HCT116 (cell line): Measurements from ENCODE around the gene WWOX. TPM values are rescaled to one million over a fixed set of nuclear protein-coding genes. Genes with fewer than 3 reads are reported as not detected.

Experiments
- ATAC-seq: fragments of 200-7000 bp; cut with Tn5 transposase; 2 replicates; pipeline ENCODE4 v1.9.1; 2020; ENCODE audit warnings: mild to moderate bottlenecking, moderate library complexity
- BruUV-seq: library from RNA; stranded (reverse); fragments of 400-500 nt; replicated peaks from 2 replicates; lab custom pipeline; 2021; lab: Mats Ljungman, UMichigan
- CTCF ChIA-PET: fragments of 300-600 bp; sonication (Branson Sonifier 250); formaldehyde crosslinking; loops from one replicate; lab custom pipeline; 2021; ENCODE audit warnings: antibody characterized with exemption; lab: Charles Lee
- POLR2A ChIA-PET: fragments of 300-600, 350-600 bp; sonication (Branson Sonifier 250); formaldehyde crosslinking; loops from one replicate; lab custom pipeline; 2021; ENCODE audit warnings: antibody characterized with exemption; lab: Charles Lee
- RAD21 ChIA-PET, 2 experiments: fragments of 300-600 bp; sonication (Branson Sonifier 250); formaldehyde crosslinking; loops; one replicate each; lab custom pipeline; 2023; ENCODE audit warnings: low total read pairs in 2 of 2; ENCODE audit not compliant: uncharacterized antibody in 2 of 2, unreplicated experiment in 2 of 2, low non-redundant PET in 1 of 2; lab: Charles Lee
- DNase-seq: peaks from one replicate; pipeline ENCODE4 v3.0.0-alpha.2; 2010; ENCODE audit warnings: low read depth, low spot score
- H2AFZ ChIP-seq: fragments of 200-600 bp; shearing (Covaris generic), sonication (generic); 2 replicates; pipeline ENCODE4 v1.6.1; 2017; ENCODE audit warnings: low read depth, mixed run types, mixed read lengths, antibody characterized with exemption, low read length; ENCODE audit not compliant: poor library complexity, severe bottlenecking
- H3K27ac ChIP-seq: 2 replicates; pipeline ENCODE4 v1.5.1; 2012; ENCODE audit warnings: low read depth, low read length
- H3K27me3 ChIP-seq: fragments of 200-600 bp; sonication (generic); 2 replicates; pipeline ENCODE4 v1.6.1; 2016; ENCODE audit warnings: mixed run types, low read length, mixed read lengths; ENCODE audit not compliant: insufficient read depth
- H3K36me3 ChIP-seq, 2 experiments: fragments of 200-500 bp in 1 of 2; fragments of 200-600 bp in 1 of 2; sonication (Bioruptor generic) in 1 of 2; sonication (generic) in 1 of 2; 2 replicates each; pipeline versions ENCODE4 v1.5.1 to v1.6.1; 2014 to 2016; ENCODE audit warnings: low read length in 2 of 2, inconsistent platforms in 1 of 2, mixed read lengths in 1 of 2, mixed run types in 1 of 2; ENCODE audit not compliant: insufficient read depth in 2 of 2, control insufficient read depth in 1 of 2
- H3K4me1 ChIP-seq, 2 experiments: fragments of 200-600 bp in 1 of 2; sonication (generic) in 1 of 2; 2 replicates each; pipeline versions ENCODE4 v1.5.1 to v1.6.1; 2012 to 2017; ENCODE audit warnings: low read length in 2 of 2, inconsistent platforms in 1 of 2, mild to moderate bottlenecking in 1 of 2, mixed read lengths in 1 of 2, mixed run types in 1 of 2, moderate library complexity in 1 of 2; ENCODE audit not compliant: insufficient read depth in 2 of 2, control insufficient read depth in 1 of 2
- H3K4me2 ChIP-seq: fragments of 200-600 bp; sonication (generic); 2 replicates; pipeline ENCODE4 v1.6.1; 2017; ENCODE audit warnings: mixed run types, low read length, mixed read lengths
- H3K4me3 ChIP-seq, 2 experiments: fragments of 200-600 bp in 1 of 2; sonication (generic) in 1 of 2; replicated peaks in 1 of 2; 2 replicates each; pipeline ENCODE4 v1.5.1; 2011 to 2016; ENCODE audit warnings: low read length in 2 of 2, control low read depth in 1 of 2, low read depth in 1 of 2, mild to moderate bottlenecking in 1 of 2, mixed read lengths in 1 of 2, mixed run types in 1 of 2
- H3K79me2 ChIP-seq: fragments of 200-600 bp; sonication (generic); 2 replicates; pipeline ENCODE4 v1.6.1; 2017; ENCODE audit warnings: mild to moderate bottlenecking, mixed run types, low read length, moderate library complexity, mixed read lengths; ENCODE audit not compliant: insufficient read depth
- H3K9ac ChIP-seq: fragments of 200-600 bp; sonication (generic); 2 replicates; pipeline ENCODE4 v1.6.1; 2016; ENCODE audit warnings: low read length, mixed read lengths
- H3K9me2 ChIP-seq: fragments of 200-600 bp; sonication (generic), shearing (Covaris generic); 2 replicates; pipeline ENCODE4 v1.6.1; 2017; ENCODE audit warnings: mixed run types, mild to moderate bottlenecking, moderate library complexity; ENCODE audit not compliant: insufficient read depth
- H3K9me3 ChIP-seq, 2 experiments: fragments of 200-500 bp in 1 of 2; fragments of 200-600 bp in 1 of 2; sonication (Bioruptor generic) in 1 of 2; sonication (generic) in 1 of 2; 2 replicates each; pipeline ENCODE4 v1.6.1; 2014 to 2017; ENCODE audit warnings: low read length in 2 of 2, mixed read lengths in 2 of 2, inconsistent platforms in 1 of 2, low read depth in 1 of 2, mild to moderate bottlenecking in 1 of 2, mixed run types in 1 of 2, moderate library complexity in 1 of 2; ENCODE audit not compliant: control insufficient read depth in 1 of 2, insufficient read depth in 1 of 2
- H4K20me1 ChIP-seq: fragments of 200-600 bp; sonication (generic), shearing (Covaris generic); 2 replicates; pipeline ENCODE4 v1.6.1; 2017; ENCODE audit warnings: mixed run types, mild to moderate bottlenecking, moderate library complexity; ENCODE audit not compliant: insufficient read depth
- CEBPB ChIP-seq: IDR thresholded peaks from 2 replicates; pipeline ENCODE4 v1.6.1; 2012; ENCODE audit warnings: low read depth
- EZH2 ChIP-seq: fragments of 200-600 bp; sonication (generic); IDR thresholded peaks from 2 replicates; pipeline ENCODE4 v1.6.1; 2017; ENCODE audit warnings: antibody characterized with exemption, mixed run types
- EZH2phosphoT487 ChIP-seq: fragments of 200-600 bp; IDR thresholded peaks from 2 replicates; pipeline ENCODE4 v1.6.1; 2018; ENCODE audit warnings: antibody characterized with exemption, borderline replicate concordance
- FOSL1 ChIP-seq: IDR thresholded peaks from 2 replicates; pipeline ENCODE4 v1.6.1; 2012; ENCODE audit warnings: low read depth
- JUND ChIP-seq: IDR thresholded peaks from 2 replicates; pipeline ENCODE4 v1.6.1; 2012
- POLR2AphosphoS5 ChIP-seq: IDR thresholded peaks from 2 replicates; pipeline ENCODE4 v1.6.1; 2011; ENCODE audit warnings: mild to moderate bottlenecking, low read depth, low read length, moderate library complexity
- RAD21 ChIP-seq: IDR thresholded peaks from 2 replicates; pipeline ENCODE4 v1.6.1; 2012; ENCODE audit warnings: low read depth, mild to moderate bottlenecking
- SIN3A ChIP-seq: IDR thresholded peaks from 2 replicates; pipeline ENCODE4 v1.6.1; 2012; ENCODE audit warnings: low read depth
- SP1 ChIP-seq: IDR thresholded peaks from 2 replicates; pipeline ENCODE4 v1.6.1; 2012; ENCODE audit warnings: low read depth
- SRF ChIP-seq: IDR thresholded peaks from 2 replicates; pipeline ENCODE4 v1.6.1; 2012; ENCODE audit warnings: low read depth
- YY1 ChIP-seq: IDR thresholded peaks from 2 replicates; pipeline ENCODE4 v1.6.1; 2011; ENCODE audit warnings: low read length, low read depth, moderate library complexity, mild to moderate bottlenecking; ENCODE audit not compliant: insufficient replicate concordance; ENCODE audit errors: extremely low read depth
- ZFX ChIP-seq: fragments of 450-650 bp; IDR thresholded peaks from 2 replicates; pipeline ENCODE4 v1.6.1; 2017
- ZNF274 ChIP-seq: fragments of 200-500 bp; sonication (Bioruptor generic); IDR thresholded peaks from 2 replicates; pipeline ENCODE4 v1.6.1; 2014; ENCODE audit warnings: mild to moderate bottlenecking, low read depth, low read length, inconsistent platforms
- intact Hi-C: fragments of 100-400 bp; cut with micrococcal nuclease; formaldehyde crosslinking; loops from 2 replicates; pipeline ENCODE4 v1.10.0; 2022
- total RNA-seq: library from RNA; stranded (reverse); gene quantifications from one replicate; pipeline ENCODE4 v1.2.1, GENCODE V29; 2021; ENCODE audit not compliant: unreplicated experiment
- TF ChIP-seq, protein P1 (sequence below): IDR thresholded peaks from 2 replicates; pipeline ENCODE4 v1.6.1; 2011; ENCODE audit warnings: mild to moderate bottlenecking, low read length, moderate library complexity; ENCODE audit not compliant: insufficient replicate concordance; ENCODE audit errors: extremely low read depth
- TF ChIP-seq, protein P2 (sequence below), 3 experiments: fragments of 200-600 bp in 1 of 3; sonication (generic) in 1 of 3; IDR thresholded peaks in 2 of 3; conservative IDR thresholded peaks in 1 of 3; 2 replicates each; pipeline ENCODE4 v1.5.1; 2012 to 2017; ENCODE audit warnings: low read depth in 2 of 3, low read length in 2 of 3, antibody characterized with exemption in 1 of 3, borderline replicate concordance in 1 of 3, control low read depth in 1 of 3, mild to moderate bottlenecking in 1 of 3, mixed read lengths in 1 of 3, mixed run types in 1 of 3, moderate library complexity in 1 of 3; ENCODE audit not compliant: insufficient read depth in 1 of 3
- TF ChIP-seq, protein P3 (sequence below): IDR thresholded peaks from 2 replicates; pipeline ENCODE4 v1.6.1; 2012

WWOX gene
- total RNA-seq, 1 experiment from 2014 or later, result 13.7 TPM

DNA sequence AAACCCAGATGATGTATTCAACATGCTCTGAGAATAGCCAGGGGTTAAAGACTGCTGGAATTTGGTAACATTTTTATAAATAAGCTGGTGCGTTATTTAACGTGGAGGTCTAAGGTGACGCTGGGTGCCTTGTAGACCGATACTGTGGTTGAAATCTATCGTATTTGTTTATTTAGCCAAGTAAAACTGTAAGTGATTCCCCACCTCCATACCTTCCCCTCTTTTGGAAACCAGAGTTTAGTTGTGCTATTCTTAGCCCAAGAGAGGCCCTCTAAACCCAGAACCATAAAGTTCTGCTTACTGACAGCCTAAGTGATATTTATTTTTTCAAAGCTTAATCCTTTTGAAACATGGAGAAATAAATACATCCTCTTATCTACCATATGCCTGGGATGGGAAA, 744.5 kb downstream of the WWOX start:
- no TSS peak for BruUV-seq
- H3K9me2 ChIP-seq, result no peaks in the 10 kb centered on the region
- CTCF ChIA-PET, result no interaction called here

GRCh38 chr16:78844682-78845081, 745.2 kb downstream of the WWOX start:
- H4K20me1 ChIP-seq, result no peaks in the 10 kb centered on the region
- H3K9me2 ChIP-seq, result no peaks in the 10 kb centered on the region
- H3K4me2 ChIP-seq, result no peak overlapping the region
- H3K4me3 ChIP-seq, result no peak overlapping the region
- H3K79me2 ChIP-seq, result no peaks in the 10 kb centered on the region
- no peak for DNase-seq
- no peaks in the 10 kb centered on the region for H3K4me1 ChIP-seq
- no peaks in the 10 kb centered on the region for H3K36me3 ChIP-seq
- ChIA-PET CTCF (no interaction called here), RAD21 (no interaction called here), POLR2A (no interaction called here)
- no TSS peak for BruUV-seq
- TF ChIP-seq, protein P1, sequence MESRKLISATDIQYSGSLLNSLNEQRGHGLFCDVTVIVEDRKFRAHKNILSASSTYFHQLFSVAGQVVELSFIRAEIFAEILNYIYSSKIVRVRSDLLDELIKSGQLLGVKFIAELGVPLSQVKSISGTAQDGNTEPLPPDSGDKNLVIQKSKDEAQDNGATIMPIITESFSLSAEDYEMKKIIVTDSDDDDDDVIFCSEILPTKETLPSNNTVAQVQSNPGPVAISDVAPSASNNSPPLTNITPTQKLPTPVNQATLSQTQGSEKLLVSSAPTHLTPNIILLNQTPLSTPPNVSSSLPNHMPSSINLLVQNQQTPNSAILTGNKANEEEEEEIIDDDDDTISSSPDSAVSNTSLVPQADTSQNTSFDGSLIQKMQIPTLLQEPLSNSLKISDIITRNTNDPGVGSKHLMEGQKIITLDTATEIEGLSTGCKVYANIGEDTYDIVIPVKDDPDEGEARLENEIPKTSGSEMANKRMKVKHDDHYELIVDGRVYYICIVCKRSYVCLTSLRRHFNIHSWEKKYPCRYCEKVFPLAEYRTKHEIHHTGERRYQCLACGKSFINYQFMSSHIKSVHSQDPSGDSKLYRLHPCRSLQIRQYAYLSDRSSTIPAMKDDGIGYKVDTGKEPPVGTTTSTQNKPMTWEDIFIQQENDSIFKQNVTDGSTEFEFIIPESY, result no peak
- TF ChIP-seq SIN3A, result no peak
- no peak for TF ChIP-seq CEBPB
- TF ChIP-seq YY1, result no peak
- TF ChIP-seq ZFX, result no peak
- TF ChIP-seq, protein P2, sequence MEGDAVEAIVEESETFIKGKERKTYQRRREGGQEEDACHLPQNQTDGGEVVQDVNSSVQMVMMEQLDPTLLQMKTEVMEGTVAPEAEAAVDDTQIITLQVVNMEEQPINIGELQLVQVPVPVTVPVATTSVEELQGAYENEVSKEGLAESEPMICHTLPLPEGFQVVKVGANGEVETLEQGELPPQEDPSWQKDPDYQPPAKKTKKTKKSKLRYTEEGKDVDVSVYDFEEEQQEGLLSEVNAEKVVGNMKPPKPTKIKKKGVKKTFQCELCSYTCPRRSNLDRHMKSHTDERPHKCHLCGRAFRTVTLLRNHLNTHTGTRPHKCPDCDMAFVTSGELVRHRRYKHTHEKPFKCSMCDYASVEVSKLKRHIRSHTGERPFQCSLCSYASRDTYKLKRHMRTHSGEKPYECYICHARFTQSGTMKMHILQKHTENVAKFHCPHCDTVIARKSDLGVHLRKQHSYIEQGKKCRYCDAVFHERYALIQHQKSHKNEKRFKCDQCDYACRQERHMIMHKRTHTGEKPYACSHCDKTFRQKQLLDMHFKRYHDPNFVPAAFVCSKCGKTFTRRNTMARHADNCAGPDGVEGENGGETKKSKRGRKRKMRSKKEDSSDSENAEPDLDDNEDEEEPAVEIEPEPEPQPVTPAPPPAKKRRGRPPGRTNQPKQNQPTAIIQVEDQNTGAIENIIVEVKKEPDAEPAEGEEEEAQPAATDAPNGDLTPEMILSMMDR (IDR thresholded peaks at IDR 0.05 in 2 of 3, conservative IDR thresholded peaks at IDR 0.05 in 1 of 3; ENCODE audit: borderline replicate concordance in 1 of 3, insufficient read depth in 1 of 3, low read depth in 2 of 3, low read length in 2 of 3), result no peak
- no peak for TF ChIP-seq SP1
- TF ChIP-seq RAD21, result no peak
- TF ChIP-seq JUND, result no peak
- no peak for TF ChIP-seq SRF
- no peak for TF ChIP-seq FOSL1
- TF ChIP-seq EZH2, result no peak
- TF ChIP-seq, protein P3, sequence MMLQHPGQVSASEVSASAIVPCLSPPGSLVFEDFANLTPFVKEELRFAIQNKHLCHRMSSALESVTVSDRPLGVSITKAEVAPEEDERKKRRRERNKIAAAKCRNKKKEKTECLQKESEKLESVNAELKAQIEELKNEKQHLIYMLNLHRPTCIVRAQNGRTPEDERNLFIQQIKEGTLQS, result no peak
- no peak for TF ChIP-seq POLR2AphosphoS5
- no peak for TF ChIP-seq ZNF274
- ATAC-seq, result no peak
- intact Hi-C loops, result no loop called here
- H2AFZ ChIP-seq, result no peak overlapping the region
- H3K27ac ChIP-seq, result no peak overlapping the region
- H3K27me3 ChIP-seq, result no peaks in the 10 kb centered on the region
- H3K9ac ChIP-seq, result no peak overlapping the region
- H3K9me3 ChIP-seq, result no peaks in the 10 kb centered on the region; a peak in 2 of 4 replicates

More for the DNA sequence above, 744.5 kb downstream of the WWOX start:
- H3K79me2 ChIP-seq, result no peaks in the 10 kb centered on the region
- H3K27ac ChIP-seq, result no peak overlapping the region
- TF ChIP-seq SP1 (no peak), EZH2phosphoT487 (no peak)
- TF ChIP-seq, protein P3, result no peak
- no peaks in the 10 kb centered on the region for H4K20me1 ChIP-seq
- H3K4me2 ChIP-seq, result no peak overlapping the region
- H3K4me1 ChIP-seq, result no peaks in the 10 kb centered on the region
- no peaks in the 10 kb centered on the region for H3K27me3 ChIP-seq
- H2AFZ ChIP-seq, result no peak overlapping the region
- no peak for DNase-seq
- no peak for ATAC-seq
- intact Hi-C loops, result no loop called here
- no peak overlapping the region for H3K4me3 ChIP-seq
- no peaks in the 10 kb centered on the region for H3K36me3 ChIP-seq
- ChIA-PET RAD21 (no interaction called here), POLR2A (no interaction called here)
- H3K9me3 ChIP-seq, result no peaks in the 10 kb centered on the region; a peak in 2 of 4 replicates
- H3K9ac ChIP-seq, result no peak overlapping the region
